DMS79 (cell line): ENCODE results near the gene PRKACB.
"Not testable (repeated sequence)": the region's sequence is repeated elsewhere in the genome, so short reads cannot be mapped to it uniquely, and the experiment has no call there.

ENCODE experiments used
- DNase-seq: peaks from one replicate; lab custom pipeline; 2025; lab: John Stamatoyannopoulos, UW

Gene PRKACB

GRCh38 chr1:84143796-84144565 is at the start of gene PRKACB:
Gene PRKACB, plus strand, starts transcription at chr1:84144271. Its CDS starts 91 bp downstream, at chr1:84144362.
- no peak for DNase-seq

- no peak for DNase-seq
Observed at GRCh38 chr1:84095308-84095707, 48.8 kb upstream of the PRKACB start.

DNA sequence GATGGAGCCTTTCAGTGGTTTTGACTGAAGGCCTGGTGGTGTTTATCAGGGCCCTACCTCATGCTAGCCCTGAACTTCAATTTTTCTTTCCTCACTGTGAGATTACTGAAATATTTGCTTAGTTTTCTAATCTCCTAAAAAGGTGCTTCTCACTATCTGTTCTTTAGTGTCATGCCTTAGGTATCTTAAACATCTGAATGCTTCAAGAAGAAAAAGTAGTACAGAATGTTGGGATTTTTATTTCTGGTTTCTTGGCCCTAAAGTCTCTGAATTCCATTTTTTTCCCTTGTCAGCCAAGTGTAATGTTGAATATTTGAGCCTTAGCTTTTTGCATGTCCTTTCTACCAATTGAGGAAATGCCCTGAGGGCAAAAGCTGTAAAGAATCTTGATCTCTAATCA is 47.9 kb upstream of the PRKACB start:
- DNase-seq: no peak

GRCh38 chr1:84101204-84101603 is 42.9 kb upstream of the PRKACB start:
- DNase-seq: no peak

DNA sequence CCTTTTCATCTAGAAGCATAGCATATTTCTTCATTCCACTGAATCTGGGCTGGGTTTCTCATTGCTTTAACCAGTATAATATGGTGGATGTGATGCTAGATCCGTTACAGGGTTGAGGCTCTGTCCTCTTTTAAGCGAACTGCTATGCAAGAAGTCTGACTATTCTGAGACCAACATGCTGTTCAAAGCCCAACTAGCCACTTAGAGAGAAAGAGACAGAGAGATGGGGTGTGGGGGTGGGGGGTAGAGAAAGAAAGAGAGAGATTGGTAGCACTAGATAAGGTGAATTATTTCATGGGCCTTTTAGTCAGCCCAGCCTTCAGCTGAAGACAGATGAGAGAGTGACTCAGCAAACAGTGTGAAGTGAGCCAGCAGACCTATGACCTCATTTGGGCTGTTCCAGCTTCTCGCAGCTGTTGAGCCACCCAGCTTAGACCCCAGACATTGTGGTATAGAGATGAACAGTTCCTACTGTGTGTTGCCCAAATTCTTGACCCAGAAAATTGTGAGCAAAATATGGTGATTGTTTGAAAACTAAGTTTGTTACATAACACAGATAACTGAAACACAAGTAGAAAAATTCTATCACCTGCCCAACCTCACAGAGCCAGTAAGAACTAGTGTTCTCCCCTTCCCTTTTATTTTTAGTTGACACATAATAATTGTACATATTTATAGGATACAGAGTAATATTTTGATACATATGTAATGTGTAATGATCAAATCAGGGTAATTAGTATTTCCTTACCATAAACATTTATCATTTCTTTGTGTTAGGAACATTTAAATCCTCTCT is 40.7 kb upstream of the PRKACB start:
- no peak for DNase-seq

- DNase-seq: not testable (repeated sequence)
Observed at GRCh38 chr1:84107538-84107937, 36.5 kb upstream of the PRKACB start.

DNA sequence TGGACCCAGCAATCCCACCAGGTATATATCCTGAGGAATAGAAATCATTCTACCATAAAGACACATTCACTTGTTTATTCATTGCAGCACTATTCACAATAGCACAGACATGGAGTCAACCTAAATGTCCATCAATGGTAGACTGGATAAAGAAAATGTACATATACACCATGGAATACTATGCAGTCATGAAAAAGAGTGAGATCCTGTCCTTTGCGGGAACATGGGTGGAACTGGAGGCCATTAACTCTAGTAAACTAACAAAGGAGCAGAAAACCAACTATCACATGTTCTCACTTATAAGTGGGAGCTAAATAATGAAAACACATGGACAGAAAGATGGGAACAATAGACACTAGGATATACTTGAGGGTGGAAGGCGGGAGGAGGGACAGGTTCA is 36.1 kb upstream of the PRKACB start:
- DNase-seq: no peak

DNA sequence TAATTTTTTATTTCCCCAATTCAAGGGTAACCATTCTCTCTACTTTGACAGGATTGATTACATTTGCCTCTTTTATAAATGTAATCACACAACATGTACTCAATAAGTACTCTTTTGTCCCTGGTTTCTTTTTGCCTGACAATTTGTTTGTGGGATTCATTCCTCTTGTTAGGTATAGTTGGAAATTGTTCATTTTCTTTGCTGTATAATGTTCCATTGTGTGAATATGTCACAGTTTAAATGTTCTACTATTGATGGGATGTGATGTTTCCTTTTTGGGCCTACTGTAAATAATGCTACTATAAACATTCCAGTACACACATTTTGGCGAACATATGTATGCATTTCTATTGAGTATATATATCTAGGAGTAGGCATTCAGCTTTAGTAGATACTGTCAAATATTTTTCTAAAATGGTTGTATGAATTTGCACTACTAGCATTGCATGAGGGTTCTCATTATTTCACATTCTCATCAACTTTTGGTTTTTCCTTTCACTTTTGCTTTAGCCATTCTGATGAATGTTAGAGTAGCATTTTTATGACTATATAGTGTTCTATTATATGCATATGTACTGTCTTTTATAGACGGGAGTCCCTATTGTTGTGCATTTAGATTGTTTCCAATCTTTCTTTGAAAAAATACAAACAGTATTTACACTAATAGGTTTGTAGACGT is 35.0 kb upstream of the PRKACB start:
- no peak for DNase-seq

DNA sequence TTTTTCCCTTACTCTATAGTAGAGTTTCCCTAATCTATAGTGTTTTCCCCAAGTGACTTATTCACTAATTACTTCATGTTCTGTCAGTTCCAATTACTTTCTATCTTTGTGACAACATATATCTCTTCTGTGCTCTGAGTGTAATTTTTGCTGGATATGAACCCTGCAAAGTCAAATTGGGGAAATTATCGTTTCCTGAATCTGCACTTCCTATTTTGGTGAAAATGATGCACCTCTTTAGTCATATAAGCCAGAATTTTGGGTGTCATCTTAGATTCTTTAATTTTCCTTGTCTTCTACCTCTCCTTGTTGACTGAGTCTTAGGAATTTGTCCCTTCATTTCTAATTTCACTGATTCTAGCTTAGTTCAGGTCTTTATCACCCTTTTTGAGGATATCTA is 33.4 kb upstream of the PRKACB start:
- DNase-seq: no peak

DNA sequence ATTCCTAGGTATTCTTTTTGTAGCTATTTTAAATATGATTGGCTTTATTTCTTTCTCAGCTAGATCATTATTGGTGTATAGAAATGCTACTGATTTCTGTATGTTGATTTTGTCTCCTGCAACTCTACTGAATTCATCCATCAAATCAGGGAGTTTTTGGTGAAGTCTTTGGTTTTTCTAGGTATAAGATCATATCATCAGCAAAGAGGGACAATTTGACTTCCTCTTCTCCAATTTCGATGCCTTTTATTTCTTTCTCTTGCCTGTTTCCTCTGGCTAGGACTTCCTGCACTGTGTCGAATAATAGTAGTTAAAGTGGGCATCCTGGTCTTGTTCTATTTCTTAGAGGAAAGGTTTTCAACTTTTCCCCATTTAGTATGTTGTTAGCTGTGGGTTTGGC is 27.5 kb upstream of the PRKACB start:
- no peak for DNase-seq

GRCh38 chr1:84117868-84118267 is 26.2 kb upstream of the PRKACB start:
- no peak for DNase-seq

DNA sequence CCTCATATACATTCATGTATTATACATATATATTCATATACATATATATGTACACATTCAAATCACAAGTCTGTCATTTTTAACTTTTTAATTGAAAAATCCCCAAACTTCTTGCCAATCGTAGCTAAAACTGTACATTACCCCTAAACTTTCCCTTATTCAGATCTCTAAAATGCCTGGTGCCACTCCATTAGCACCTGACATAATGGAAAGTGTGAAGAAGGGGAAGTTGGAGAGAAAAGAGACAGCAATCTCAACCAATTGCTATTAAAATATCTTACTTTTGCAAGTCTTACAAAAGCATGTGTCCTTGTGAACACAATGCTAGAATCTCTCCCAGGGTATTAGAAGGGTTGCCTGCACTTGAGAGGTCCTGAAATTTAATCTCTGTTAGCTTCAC is 22.7 kb upstream of the PRKACB start:
- no peak for DNase-seq

- no peak for DNase-seq
Observed at GRCh38 chr1:84122780-84123382, 21.2 kb upstream of the PRKACB start.

DNA sequence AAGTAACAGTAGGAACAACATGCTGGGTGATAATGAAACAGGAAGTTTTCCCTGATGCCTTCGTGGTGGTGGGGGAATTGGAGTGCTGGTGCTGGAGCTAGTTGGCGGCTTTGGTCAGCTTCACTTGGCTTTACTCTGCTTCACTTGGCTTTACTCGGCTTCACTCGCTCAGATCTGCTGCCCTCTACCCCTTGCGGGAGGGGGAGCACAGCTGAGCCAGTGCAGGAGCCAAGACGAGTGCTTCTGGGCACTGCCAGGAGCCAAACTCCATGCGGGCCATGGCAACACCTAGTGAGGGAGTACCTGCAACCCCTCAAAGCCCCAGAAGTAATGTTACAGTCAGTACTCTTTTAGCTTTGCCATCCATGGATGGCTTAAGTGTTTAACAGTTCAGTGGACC is 10.6 kb upstream of the PRKACB start:
- no peak for DNase-seq

DNA sequence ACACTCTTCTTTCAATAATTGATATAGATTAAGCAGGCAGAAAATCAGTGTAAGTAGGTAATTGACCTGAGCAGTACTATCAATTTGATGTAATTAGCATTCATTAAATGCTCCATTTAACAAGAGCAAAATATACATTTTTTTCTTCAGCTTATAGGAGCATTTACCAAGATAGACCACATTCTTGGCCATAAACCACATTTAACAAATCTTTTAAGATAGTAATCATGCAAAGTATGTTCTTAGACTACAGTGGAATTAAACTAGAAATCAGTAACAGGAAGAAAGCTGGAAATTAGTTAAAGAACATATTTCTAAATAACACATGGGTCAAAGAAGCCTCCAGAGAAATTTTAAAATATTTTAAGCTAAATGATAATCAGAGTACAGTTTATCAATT is 8.7 kb upstream of the PRKACB start:
- no peak for DNase-seq

- DNase-seq: no peak
Observed at GRCh38 chr1:84141182-84142003, 2.7 kb upstream of the PRKACB start.

- DNase-seq: no peak
Observed at GRCh38 chr1:84145068-84145467, 997 bp downstream of the PRKACB start.

- no peak for DNase-seq
Observed at GRCh38 chr1:84146411-84147032, 2.5 kb downstream of the PRKACB start.

DNA sequence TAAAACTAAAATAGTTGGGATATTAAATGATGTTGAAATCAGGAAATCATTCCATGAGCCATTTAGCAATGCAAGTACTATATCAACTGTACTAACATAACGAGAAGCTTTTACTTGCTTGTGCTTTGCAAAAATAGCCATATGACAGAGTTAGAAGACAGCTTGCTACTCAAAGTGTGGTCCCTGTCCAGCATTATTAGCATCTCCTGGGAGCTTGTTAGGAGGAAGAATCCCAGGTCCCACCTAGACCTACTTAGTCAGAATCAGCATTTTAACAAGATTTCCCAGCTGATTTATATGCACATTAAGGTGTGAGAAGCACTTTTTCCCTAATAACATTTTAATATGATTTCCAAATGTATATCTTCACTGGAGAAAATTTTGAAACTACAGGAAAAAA is 4.7 kb downstream of the PRKACB start:
- no peak for DNase-seq

DNA sequence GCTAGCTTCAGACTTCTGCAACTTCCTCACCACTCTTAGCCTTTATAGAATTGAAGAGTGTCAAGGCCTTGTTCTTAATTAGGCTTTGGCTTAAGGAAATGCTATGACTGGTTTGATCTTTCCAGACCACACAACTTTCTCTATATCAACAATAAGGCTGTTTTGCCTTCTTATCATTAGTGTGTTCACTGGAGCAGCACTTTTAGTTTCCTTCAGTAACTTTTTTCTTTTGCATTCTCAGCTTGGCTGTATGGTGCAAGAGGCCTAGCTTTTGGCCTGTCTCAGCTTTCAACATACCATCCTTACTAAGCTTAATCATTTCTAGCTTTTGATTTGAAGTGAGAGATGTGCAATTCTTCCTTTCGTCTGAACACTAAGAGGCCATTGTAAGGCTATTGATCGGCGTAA is 8.6 kb downstream of the PRKACB start:
- no peak for DNase-seq

GRCh38 chr1:84155517-84155916 is 11.4 kb downstream of the PRKACB start:
- DNase-seq: no peak
